22Rv1 (cell line): ENCODE results near the gene EXD1.

ENCODE experiments used
- ZFX ChIP-seq: fragments of 450-650 bp; IDR thresholded peaks from 2 replicates; pipeline ENCODE4 v1.6.1; 2017; ENCODE audit warnings: antibody characterized with exemption, borderline replicate concordance
- TF ChIP-seq, protein P1 (sequence below): fragments of 450-650 bp; IDR thresholded peaks from 2 replicates; pipeline ENCODE4 v1.5.1; 2017; ENCODE audit warnings: mild to moderate bottlenecking

DNA sequence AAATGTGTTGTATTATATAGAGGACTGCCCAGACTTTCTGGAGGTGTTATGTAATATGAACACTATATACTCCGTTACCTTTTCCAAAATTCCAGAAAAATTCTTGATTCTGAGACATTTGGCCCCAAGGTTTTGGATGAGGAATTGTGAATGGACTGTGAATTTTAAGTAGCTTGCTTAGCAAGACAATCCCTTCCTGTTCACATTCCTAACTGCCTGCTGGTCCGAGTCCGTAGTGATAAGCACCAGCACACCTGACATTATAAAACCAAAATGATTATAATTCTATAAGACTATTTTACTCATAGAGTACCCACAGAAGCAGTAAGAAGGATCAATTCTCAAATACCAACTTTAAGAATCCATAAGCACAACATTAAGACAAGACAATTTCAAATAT lies 11.2 kb downstream of the EXD1 start:
- TF ChIP-seq, protein P1, sequence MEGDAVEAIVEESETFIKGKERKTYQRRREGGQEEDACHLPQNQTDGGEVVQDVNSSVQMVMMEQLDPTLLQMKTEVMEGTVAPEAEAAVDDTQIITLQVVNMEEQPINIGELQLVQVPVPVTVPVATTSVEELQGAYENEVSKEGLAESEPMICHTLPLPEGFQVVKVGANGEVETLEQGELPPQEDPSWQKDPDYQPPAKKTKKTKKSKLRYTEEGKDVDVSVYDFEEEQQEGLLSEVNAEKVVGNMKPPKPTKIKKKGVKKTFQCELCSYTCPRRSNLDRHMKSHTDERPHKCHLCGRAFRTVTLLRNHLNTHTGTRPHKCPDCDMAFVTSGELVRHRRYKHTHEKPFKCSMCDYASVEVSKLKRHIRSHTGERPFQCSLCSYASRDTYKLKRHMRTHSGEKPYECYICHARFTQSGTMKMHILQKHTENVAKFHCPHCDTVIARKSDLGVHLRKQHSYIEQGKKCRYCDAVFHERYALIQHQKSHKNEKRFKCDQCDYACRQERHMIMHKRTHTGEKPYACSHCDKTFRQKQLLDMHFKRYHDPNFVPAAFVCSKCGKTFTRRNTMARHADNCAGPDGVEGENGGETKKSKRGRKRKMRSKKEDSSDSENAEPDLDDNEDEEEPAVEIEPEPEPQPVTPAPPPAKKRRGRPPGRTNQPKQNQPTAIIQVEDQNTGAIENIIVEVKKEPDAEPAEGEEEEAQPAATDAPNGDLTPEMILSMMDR: no peak
- TF ChIP-seq ZFX: no peak
